B cell (primary cell): ENCODE results near the gene PPOX. TPM values are rescaled to one million over a fixed set of nuclear protein-coding genes. Genes with fewer than 3 reads are reported as not detected.

Experiments
- ATAC-seq: fragments of 200-7000 bp; cut with Tn5 transposase; one replicate; pipeline ENCODE4 v1.10.0; 2021; ENCODE audit warnings: low read depth, mild to moderate bottlenecking, moderate number of reproducible peaks, moderate library complexity
- CTCF ChIA-PET: fragments of 350-600 bp; sonication (Branson Sonifier 250); formaldehyde crosslinking; loops from one replicate; lab custom pipeline; 2021; ENCODE audit warnings: antibody characterized with exemption, inconsistent platforms; lab: Charles Lee
- POLR2A ChIA-PET: fragments of 350-600 bp; sonication (Branson Sonifier 250); formaldehyde crosslinking; loops from one replicate; lab custom pipeline; 2021; ENCODE audit warnings: antibody characterized with exemption; lab: Charles Lee
- DNase-seq: peaks from one replicate; pipeline ENCODE4 v3.0.0; 2013
- H2AFZ ChIP-seq: 2 replicates; pipeline ENCODE4 v1.6.1; 2012; ENCODE audit warnings: mild to moderate bottlenecking, low read depth, low read length; ENCODE audit not compliant: insufficient read depth, poor library complexity, severe bottlenecking
- H3K27ac ChIP-seq, 2 donors: 1 replicate in 1 of 2; 2 replicates in 1 of 2; pipeline ENCODE4 v1.5.1; 2012 to 2013; ENCODE audit warnings: low read length in 2 of 2, mild to moderate bottlenecking in 2 of 2, moderate library complexity in 1 of 2
- H3K27me3 ChIP-seq, 4 experiments: fragments of 200-600 bp in 1 of 4; sonication (generic) in 1 of 4; replicated peaks in 1 of 4; 1 replicate in 2 of 4; 2 replicates in 2 of 4; pipeline versions ENCODE4 v1.6.1 to v1.7.0; 2013 to 2016; ENCODE audit warnings: low read length in 3 of 4, mild to moderate bottlenecking in 2 of 4, mixed read lengths in 1 of 4, moderate library complexity in 1 of 4; ENCODE audit not compliant: insufficient read depth in 4 of 4, control insufficient read depth in 3 of 4; ENCODE audit errors: control extremely low read depth in 1 of 4
- H3K36me3 ChIP-seq, 2 experiments: replicated peaks in 1 of 2; 1 replicate in 1 of 2; 2 replicates in 1 of 2; pipeline versions ENCODE4 v1.6.1 to v1.7.1; 2013; ENCODE audit warnings: low read length in 1 of 2; ENCODE audit not compliant: insufficient read depth in 2 of 2, control insufficient read depth in 1 of 2; ENCODE audit errors: control extremely low read depth in 1 of 2, extremely low read depth in 1 of 2
- H3K4me1 ChIP-seq, 2 donors: fragments of 200-600 bp in 1 of 2; sonication (generic) in 1 of 2; 1 replicate in 1 of 2; 2 replicates in 1 of 2; pipeline versions ENCODE4 v1.5.1 to v1.6.1; 2013 to 2017; ENCODE audit warnings: low read length in 2 of 2; ENCODE audit not compliant: control insufficient read depth in 2 of 2, insufficient read depth in 2 of 2
- H3K4me2 ChIP-seq: replicated peaks from 2 replicates; pipeline ENCODE3; 2012; ENCODE audit warnings: mild to moderate bottlenecking, low read depth, low read length; ENCODE audit not compliant: poor library complexity, severe bottlenecking
- H3K4me3 ChIP-seq, 5 experiments: fragments of 200-600 bp in 1 of 5; sonication (generic) in 1 of 5; 1 replicate in 3 of 5; 2 replicates in 2 of 5; pipeline versions ENCODE4 v1.5.1 to v1.7.0; 2011 to 2016; ENCODE audit warnings: low read length in 4 of 5, mild to moderate bottlenecking in 4 of 5, low read depth in 2 of 5, control low read depth in 1 of 5, moderate library complexity in 1 of 5; ENCODE audit not compliant: insufficient read depth in 1 of 5; ENCODE audit errors: control extremely low read depth in 1 of 5, extremely low read depth in 1 of 5
- H3K79me2 ChIP-seq: fragments of 200-600 bp; sonication (generic); one replicate; pipeline ENCODE4 v1.6.0; 2016; ENCODE audit warnings: low read length; ENCODE audit not compliant: control insufficient read depth, insufficient read depth
- H3K9ac ChIP-seq: fragments of 200-600 bp; sonication (generic); 2 replicates; pipeline ENCODE4 v1.6.1; 2017; ENCODE audit warnings: mild to moderate bottlenecking, low read length, moderate library complexity
- H3K9me3 ChIP-seq, 3 donors: one replicate each; pipeline versions ENCODE4 v1.6.1 to v1.7.1; 2013; ENCODE audit warnings: low read length in 2 of 3; ENCODE audit not compliant: control insufficient read depth in 2 of 3, insufficient read depth in 1 of 3; ENCODE audit errors: control extremely low read depth in 1 of 3
- H4K20me1 ChIP-seq: 2 replicates; pipeline ENCODE4 v1.6.0; 2012; ENCODE audit warnings: mild to moderate bottlenecking, low read length; ENCODE audit not compliant: insufficient read depth, control insufficient read depth, poor library complexity, severe bottlenecking
- H3K27ac Mint-ChIP-seq: one replicate; pipeline ENCODE4 v1.8.0; 2021; ENCODE audit warnings: mixed read lengths
- H3K27me3 Mint-ChIP-seq: one replicate; pipeline ENCODE4 v1.8.0; 2021; ENCODE audit warnings: mixed read lengths
- H3K4me1 Mint-ChIP-seq: one replicate; pipeline ENCODE4 v1.8.0; 2021; ENCODE audit warnings: mixed read lengths
- H3K4me3 Mint-ChIP-seq: one replicate; pipeline ENCODE4 v1.8.0; 2021; ENCODE audit warnings: mixed read lengths
- H3K9me3 Mint-ChIP-seq: one replicate; pipeline ENCODE4 v1.8.0; 2022; ENCODE audit warnings: mixed read lengths; ENCODE audit not compliant: insufficient read depth
- EZH2 ChIP-seq: IDR thresholded peaks from 2 replicates; pipeline ENCODE4 v1.6.1; 2012; ENCODE audit warnings: borderline replicate concordance, low read depth, mild to moderate bottlenecking, moderate library complexity, low read length; ENCODE audit not compliant: insufficient read depth, poor library complexity, severe bottlenecking
- WGBS: methylation state at CpG from one replicate; pipeline ENCODE4 v1.1.5; 2013; ENCODE audit warnings: missing lambda C conversion rate; ENCODE audit not compliant: insufficient coverage; 5-methylcytosine and 5-hydroxymethylcytosine counted together
- intact Hi-C: fragments of 100-400 bp; cut with micrococcal nuclease; formaldehyde crosslinking; loops from one replicate; pipeline ENCODE4 v1.10.0; 2022
- polyA plus RNA-seq: library from polyadenylated mRNA; depleted of rRNA; stranded (reverse); fragments of >200 nt; gene quantifications from 2 replicates; pipeline ENCODE4 v1.2.3, GENCODE V29; 2012
- total RNA-seq, 2 donors: library from RNA; stranded (reverse); fragments of 120-200 nt in 1 of 2; gene quantifications; 1 replicate in 1 of 2; 2 replicates in 1 of 2; pipeline versions ENCODE4 v1.2.3 to v1.2.4, GENCODE V29; 2013 to 2022
- TF ChIP-seq, protein P1 (sequence below): fragments of 200-600 bp; IDR thresholded peaks from one replicate; pipeline ENCODE4 v1.8.0; 2022; ENCODE audit warnings: antibody characterized with exemption, mild to moderate bottlenecking

PPOX gene
- total and polyA plus RNA-seq, 2 donors (not counting 1 experiment from before 2014, with no cell fraction given): 65.6 to 82.3 TPM

DNA sequence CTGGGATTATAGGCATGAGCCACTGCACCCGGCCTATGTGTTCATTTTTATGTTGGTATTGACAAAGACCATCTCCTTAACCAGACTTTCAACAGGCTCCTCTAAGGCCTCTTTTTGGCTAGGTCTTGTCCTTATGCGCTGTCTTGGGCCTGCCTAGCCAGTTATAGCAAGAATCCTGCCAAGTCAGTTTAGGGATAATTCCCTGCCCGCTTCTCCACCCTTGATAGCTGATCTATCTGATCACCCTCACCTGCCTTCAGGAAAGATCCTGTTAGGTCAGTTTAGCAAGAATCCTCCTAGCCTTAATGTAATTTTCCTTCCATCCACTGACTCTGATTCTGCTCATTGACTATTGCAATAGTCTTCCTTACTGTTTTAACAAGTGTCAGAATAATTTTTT is 13.5 kb downstream of the PPOX start:
- H3K9ac ChIP-seq: no peak overlapping the region
- peaks cover 9% of the 10 kb centered on the region for H4K20me1 ChIP-seq

DNA sequence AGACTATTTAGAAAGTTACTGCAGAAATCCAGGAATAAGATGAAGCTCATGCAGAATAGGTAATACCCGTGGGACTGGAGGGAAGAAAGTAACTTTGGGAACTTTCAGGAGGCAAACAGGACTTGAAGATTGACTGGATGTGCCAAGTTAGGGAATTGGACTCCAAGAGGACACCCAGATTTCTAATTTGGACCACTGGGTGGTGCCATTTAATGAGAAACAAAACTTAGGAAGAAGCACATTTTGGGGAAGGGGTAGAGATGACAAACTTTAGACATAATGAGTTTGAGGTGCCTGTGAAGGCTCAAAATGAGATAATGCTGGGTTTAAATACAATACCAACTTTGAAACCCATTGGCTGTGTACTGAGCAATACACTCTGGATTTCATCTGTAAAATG is 14.4 kb downstream of the PPOX start:
- no peak overlapping the region for H3K27ac ChIP-seq
- Mint-ChIP-seq H3K4me3 (no peak overlapping the region), H3K27ac (peak overlapping the region; percentile 16), H3K27me3 (no peaks in the 10 kb centered on the region), H3K4me1 (peaks cover 75% of the 10 kb centered on the region), H3K9me3 (no peaks in the 10 kb centered on the region)
- no peak overlapping the region for H3K4me2 ChIP-seq
- H2AFZ ChIP-seq: no peak overlapping the region
- no peaks in the 10 kb centered on the region for H3K9me3 ChIP-seq
- peaks cover 16% of the 10 kb centered on the region for H3K79me2 ChIP-seq
- TF ChIP-seq EZH2: no peak
- TF ChIP-seq, protein P1, sequence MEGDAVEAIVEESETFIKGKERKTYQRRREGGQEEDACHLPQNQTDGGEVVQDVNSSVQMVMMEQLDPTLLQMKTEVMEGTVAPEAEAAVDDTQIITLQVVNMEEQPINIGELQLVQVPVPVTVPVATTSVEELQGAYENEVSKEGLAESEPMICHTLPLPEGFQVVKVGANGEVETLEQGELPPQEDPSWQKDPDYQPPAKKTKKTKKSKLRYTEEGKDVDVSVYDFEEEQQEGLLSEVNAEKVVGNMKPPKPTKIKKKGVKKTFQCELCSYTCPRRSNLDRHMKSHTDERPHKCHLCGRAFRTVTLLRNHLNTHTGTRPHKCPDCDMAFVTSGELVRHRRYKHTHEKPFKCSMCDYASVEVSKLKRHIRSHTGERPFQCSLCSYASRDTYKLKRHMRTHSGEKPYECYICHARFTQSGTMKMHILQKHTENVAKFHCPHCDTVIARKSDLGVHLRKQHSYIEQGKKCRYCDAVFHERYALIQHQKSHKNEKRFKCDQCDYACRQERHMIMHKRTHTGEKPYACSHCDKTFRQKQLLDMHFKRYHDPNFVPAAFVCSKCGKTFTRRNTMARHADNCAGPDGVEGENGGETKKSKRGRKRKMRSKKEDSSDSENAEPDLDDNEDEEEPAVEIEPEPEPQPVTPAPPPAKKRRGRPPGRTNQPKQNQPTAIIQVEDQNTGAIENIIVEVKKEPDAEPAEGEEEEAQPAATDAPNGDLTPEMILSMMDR: peak; percentile 18
- peaks cover 57 to 78% of the 10 kb centered on the region in 2 donors for H3K4me1 ChIP-seq
- no peak overlapping the region for H3K9ac ChIP-seq
- no peak overlapping the region for H3K4me3 ChIP-seq
- H4K20me1 ChIP-seq: peaks cover 9% of the 10 kb centered on the region
- H3K36me3 ChIP-seq: peaks cover 0 to 6% of the 10 kb centered on the region in 2 experiments
- no peaks in the 10 kb centered on the region for H3K27me3 ChIP-seq
- ChIA-PET CTCF (interaction anchor here (0.5 to 5.4 kb wide), 6 partner anchors 13 to 202 kb away, joined by 3 to 64 read pairs (median 10); partner anchors contain the start of genes PPOX and TOMM40L), POLR2A (interaction anchor here (0.9 kb wide), 1 partner anchor 111 kb away, joined by 7 read pairs; the partner anchor contains the start of gene ARHGAP30)
- WGBS: 58% methylated on average over 1 of the region's 1 CpG
- no peak for DNase-seq
- intact Hi-C loops: no loop called here
- no peak for ATAC-seq

More for the DNA sequence above, 13.5 kb downstream of the PPOX start:
- WGBS: 94% methylated on average over 2 of the region's 3 CpGs
- Mint-ChIP-seq H3K4me3 (no peak overlapping the region), H3K4me1 (peaks cover 75% of the 10 kb centered on the region), H3K27me3 (no peaks in the 10 kb centered on the region), H3K9me3 (no peaks in the 10 kb centered on the region), H3K27ac (no peak overlapping the region)
- no peak overlapping the region for H3K4me3 ChIP-seq
- H3K9me3 ChIP-seq: no peaks in the 10 kb centered on the region
- H3K4me1 ChIP-seq: peaks cover 58 to 71% of the 10 kb centered on the region in 2 donors
- no peak for ATAC-seq
- CTCF ChIA-PET: interaction anchor here (0.6 to 5.4 kb wide), 4 partner anchors 13 to 476 kb away, joined by 3 to 64 read pairs (median 5); partner anchors contain the start of gene PPOX
- no peak overlapping the region for H2AFZ ChIP-seq
- no peak for TF ChIP-seq EZH2
- TF ChIP-seq, protein P1: no peak
- no peak for DNase-seq
- POLR2A ChIA-PET: interaction anchor here (0.7 kb wide), 1 partner anchor 385 kb away, joined by 3 read pairs; no protein-coding TSS in a partner anchor
- intact Hi-C loops: no loop called here
- H3K27me3 ChIP-seq: no peaks in the 10 kb centered on the region
- H3K27ac ChIP-seq: no peak overlapping the region
- H3K79me2 ChIP-seq: peaks cover 25% of the 10 kb centered on the region
- peaks cover 0 to 15% of the 10 kb centered on the region in 2 experiments for H3K36me3 ChIP-seq
- H3K4me2 ChIP-seq: no peak overlapping the region
